Neuron (in vitro differentiated cells): Measurements from ENCODE around the gene UBE2L3.
A peak's percentile ranks its signal among the peaks of the same experiment; 100 is the strongest.
"Not testable (repeated sequence)": the region's sequence is repeated elsewhere in the genome, so short reads cannot be mapped to it uniquely, and the experiment has no call there.

Source experiments
- H2AFZ ChIP-seq: one replicate; pipeline ENCODE4 v1.6.1; 2013; ENCODE audit warnings: low read depth, mild to moderate bottlenecking, inconsistent platforms, low read length, moderate library complexity
- H3K27me3 ChIP-seq: one replicate; pipeline ENCODE4 v1.6.1; 2013; ENCODE audit warnings: low read length; ENCODE audit not compliant: insufficient read depth
- H3K36me3 ChIP-seq: one replicate; pipeline ENCODE4 v1.6.1; 2013; ENCODE audit warnings: low read length; ENCODE audit not compliant: insufficient read depth
- H3K4me1 ChIP-seq: one replicate; pipeline ENCODE4 v1.6.1; 2013; ENCODE audit warnings: low read length; ENCODE audit not compliant: insufficient read depth
- H3K4me3 ChIP-seq: 2 replicates; pipeline ENCODE4 v1.5.1; 2013; ENCODE audit warnings: mild to moderate bottlenecking, low read length, moderate library complexity
- H3K9me3 ChIP-seq: one replicate; pipeline ENCODE4 v1.6.1; 2013; ENCODE audit warnings: low read length

Gene UBE2L3

GRCh38 chr22:21642584-21643448 is 75.3 kb downstream of the UBE2L3 start:
- peak overlapping the region; percentile 77 for H2AFZ ChIP-seq
- H3K4me1 ChIP-seq: peaks cover 24% of the 10 kb centered on the region
- H3K9me3 ChIP-seq: no peaks in the 10 kb centered on the region
- H3K36me3 ChIP-seq: peaks cover 9% of the 10 kb centered on the region
- no peaks in the 10 kb centered on the region for H3K27me3 ChIP-seq
- H3K4me3 ChIP-seq: peak overlapping the region; percentile 88

GRCh38 chr22:21643533-21644357 is 76.2 kb downstream of the UBE2L3 start:
- no peak overlapping the region for H2AFZ ChIP-seq
- H3K9me3 ChIP-seq: no peaks in the 10 kb centered on the region
- peak overlapping the region; percentile 88 for H3K4me3 ChIP-seq
- H3K36me3 ChIP-seq: peaks cover 10% of the 10 kb centered on the region
- peaks cover 24% of the 10 kb centered on the region for H3K4me1 ChIP-seq
- no peaks in the 10 kb centered on the region for H3K27me3 ChIP-seq

- not testable (repeated sequence) for H3K27me3 ChIP-seq
Measured at GRCh38 chr22:21645513-21645912, 78.0 kb downstream of the UBE2L3 start.

GRCh38 chr22:21646608-21647590 is 79.4 kb downstream of the UBE2L3 start:
- Histone ChIP-seq H3K27me3 (no peaks in the 10 kb centered on the region), H3K36me3 (peaks cover 13% of the 10 kb centered on the region), H3K4me3 (no peak overlapping the region), H3K9me3 (no peaks in the 10 kb centered on the region), H2AFZ (no peak overlapping the region), H3K4me1 (peaks cover 26% of the 10 kb centered on the region)

More at GRCh38 chr22:21645513-21645912, 78.0 kb downstream of the UBE2L3 start:
- H3K4me3 ChIP-seq, H2AFZ ChIP-seq, H3K9me3 ChIP-seq: not testable (repeated sequence)
- H3K4me1 ChIP-seq: peaks cover 28% of the 10 kb centered on the region
- H3K36me3 ChIP-seq: peaks cover 13% of the 10 kb centered on the region

- Histone ChIP-seq H3K4me1 (peaks cover 29% of the 10 kb centered on the region), H3K9me3 (no peaks in the 10 kb centered on the region), H3K4me3 (no peak overlapping the region), H3K27me3 (no peaks in the 10 kb centered on the region), H2AFZ (no peak overlapping the region), H3K36me3 (peaks cover 24% of the 10 kb centered on the region)
Measured at GRCh38 chr22:21650280-21650679, 82.8 kb downstream of the UBE2L3 start.

GRCh38 chr22:21650823-21651520 is 83.5 kb downstream of the UBE2L3 start:
- Histone ChIP-seq H3K4me1 (peaks cover 29% of the 10 kb centered on the region), H3K4me3 (peak overlapping the region; percentile 94), H3K9me3 (no peaks in the 10 kb centered on the region), H3K27me3 (no peaks in the 10 kb centered on the region), H3K36me3 (peaks cover 24% of the 10 kb centered on the region), H2AFZ (peak overlapping the region; percentile 87)

GRCh38 chr22:21651521-21652009 is 84.1 kb downstream of the UBE2L3 start:
- peak overlapping the region; percentile 94 for H3K4me3 ChIP-seq
- H3K27me3 ChIP-seq: no peaks in the 10 kb centered on the region
- peak overlapping the region; percentile 87 for H2AFZ ChIP-seq
- H3K36me3 ChIP-seq: peaks cover 24% of the 10 kb centered on the region
- H3K9me3 ChIP-seq: no peaks in the 10 kb centered on the region
- peaks cover 26% of the 10 kb centered on the region for H3K4me1 ChIP-seq

- Histone ChIP-seq H3K4me3 (peak overlapping the region; percentile 94), H2AFZ (peak overlapping the region; percentile 87), H3K27me3 (no peaks in the 10 kb centered on the region), H3K9me3 (no peaks in the 10 kb centered on the region), H3K4me1 (peaks cover 28% of the 10 kb centered on the region), H3K36me3 (peaks cover 23% of the 10 kb centered on the region)
Measured at GRCh38 chr22:21652010-21652546, 84.6 kb downstream of the UBE2L3 start.

- peak overlapping the region; percentile 87 for H2AFZ ChIP-seq
- H3K36me3 ChIP-seq: peaks cover 21% of the 10 kb centered on the region
- peaks cover 30% of the 10 kb centered on the region for H3K4me1 ChIP-seq
- no peaks in the 10 kb centered on the region for H3K27me3 ChIP-seq
- peak overlapping the region; percentile 94 for H3K4me3 ChIP-seq
- H3K9me3 ChIP-seq: no peaks in the 10 kb centered on the region
Measured at GRCh38 chr22:21652547-21653545, 85.3 kb downstream of the UBE2L3 start.

GRCh38 chr22:21657020-21657359 is 89.5 kb downstream of the UBE2L3 start:
- Histone ChIP-seq H3K9me3 (no peaks in the 10 kb centered on the region), H3K4me3 (no peak overlapping the region), H3K27me3 (no peaks in the 10 kb centered on the region), H2AFZ (peak overlapping the region; percentile 62), H3K4me1 (peaks cover 23% of the 10 kb centered on the region), H3K36me3 (peaks cover 17% of the 10 kb centered on the region)
